ENCODE results near the gene NFKB1.

DNA sequence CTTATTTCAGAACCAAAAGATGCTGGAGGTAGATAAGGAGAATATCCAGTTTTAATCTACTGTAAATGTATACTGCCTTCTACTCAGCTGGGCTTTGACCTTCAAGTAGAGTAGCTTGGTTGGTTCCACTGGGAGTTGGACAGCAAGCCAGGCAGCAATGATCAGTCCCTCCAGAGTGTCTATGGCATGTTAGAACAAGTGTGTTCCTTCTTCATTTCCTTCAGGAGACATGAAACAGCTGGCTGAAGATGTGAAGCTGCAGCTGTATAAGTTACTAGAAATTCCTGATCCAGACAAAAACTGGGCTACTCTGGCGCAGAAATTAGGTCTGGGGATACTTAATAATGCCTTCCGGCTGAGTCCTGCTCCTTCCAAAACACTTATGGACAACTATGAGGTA is 111.1 kb downstream of the NFKB1 start:
- TF ChIP-seq CTCF (IDR thresholded peaks at IDR 0.05) (no peak), POLR2A (IDR thresholded peaks at IDR 0.05) (no peak)

Data from adrenal gland (tissue), 5 donors.